HG02571 (cell line): Measurements from ENCODE around the gene ARIH1.
"Not testable (repeated sequence)": the region's sequence is repeated elsewhere in the genome, so short reads cannot be mapped to it uniquely, and the experiment has no call there.

Source experiments
- ATAC-seq: cut with Tn5 transposase; IDR thresholded peaks from one replicate; pipeline ENCODE4 v1.9.1; 2021; ENCODE audit warnings: mild to moderate bottlenecking, moderate library complexity; ENCODE audit not compliant: unreplicated experiment

Gene ARIH1

GRCh38 chr15:72473614-72474465, at the start of gene ARIH1:
Gene ARIH1, plus strand, starts transcription at chr15:72474330. Its CDS starts 310 bp downstream, at chr15:72474640.
- peak; percentile 78 for ATAC-seq

- ATAC-seq, result no peak
Measured at GRCh38 chr15:72426753-72427152, 47.4 kb upstream of the ARIH1 start.

GRCh38 chr15:72437650-72438316, 36.3 kb upstream of the ARIH1 start:
- no peak for ATAC-seq

- ATAC-seq, result not testable (repeated sequence)
Measured at GRCh38 chr15:72442848-72443247, 31.3 kb upstream of the ARIH1 start.

- no peak for ATAC-seq
Measured at GRCh38 chr15:72445426-72445825, 28.7 kb upstream of the ARIH1 start.

GRCh38 chr15:72450805-72451204, 23.3 kb upstream of the ARIH1 start:
- no peak for ATAC-seq

GRCh38 chr15:72451224-72451623, 22.9 kb upstream of the ARIH1 start:
- no peak for ATAC-seq

GRCh38 chr15:72456684-72457083, 17.4 kb upstream of the ARIH1 start:
- no peak for ATAC-seq

- ATAC-seq, result no peak
Measured at GRCh38 chr15:72460402-72460801, 13.7 kb upstream of the ARIH1 start.

GRCh38 chr15:72463702-72464101, 10.4 kb upstream of the ARIH1 start:
- ATAC-seq, result no peak

- no peak for ATAC-seq
Measured at GRCh38 chr15:72464251-72464650, 9.9 kb upstream of the ARIH1 start.

GRCh38 chr15:72468103-72468502, 6.0 kb upstream of the ARIH1 start:
- no peak for ATAC-seq

GRCh38 chr15:72472992-72473610, 1.0 kb upstream of the ARIH1 start:
- ATAC-seq, result no peak

- ATAC-seq, result peak; percentile 10
Measured at GRCh38 chr15:72474466-72474911, 359 bp downstream of the ARIH1 start.

- peak; percentile 32 for ATAC-seq
Measured at GRCh38 chr15:72474912-72475628, 940 bp downstream of the ARIH1 start.

- no peak for ATAC-seq
Measured at GRCh38 chr15:72475674-72476073, 1.5 kb downstream of the ARIH1 start.

- not testable (repeated sequence) for ATAC-seq
Measured at GRCh38 chr15:72476330-72476729, 2.2 kb downstream of the ARIH1 start.

- no peak for ATAC-seq
Measured at GRCh38 chr15:72481015-72481659, 7.0 kb downstream of the ARIH1 start.

- no peak for ATAC-seq
Measured at GRCh38 chr15:72482275-72482674, 8.1 kb downstream of the ARIH1 start.

- no peak for ATAC-seq
Measured at GRCh38 chr15:72483279-72483678, 9.1 kb downstream of the ARIH1 start.
